ENCODE results near the gene SUPT20HL1. TPM values are rescaled to one million over a fixed set of nuclear protein-coding genes. Genes with fewer than 3 reads are reported as not detected.

SUPT20HL1 gene
- total RNA-seq, 4 donors from 2014 or later, result 0.14 TPM; not detected in 3

GRCh38 chrX:24341795-24342194, 18.6 kb upstream of the SUPT20HL1 start:
- WGBS, 2 donors (ENCODE audit: low coverage in 1 of 2), result 40 to 57% methylated on average over 1 of the region's 1 CpG
- intact Hi-C loops (cut with DNase I; ENCODE audit: low total_unique reads), result no loop called here

GRCh38 chrX:24343719-24344118, 16.7 kb upstream of the SUPT20HL1 start:
- H3K4me3 ChIP-seq, result no peak overlapping the region
- no peaks in the 10 kb centered on the region for H3K27me3 ChIP-seq
- DNase-seq, result no peak
- TF ChIP-seq, protein P1, sequence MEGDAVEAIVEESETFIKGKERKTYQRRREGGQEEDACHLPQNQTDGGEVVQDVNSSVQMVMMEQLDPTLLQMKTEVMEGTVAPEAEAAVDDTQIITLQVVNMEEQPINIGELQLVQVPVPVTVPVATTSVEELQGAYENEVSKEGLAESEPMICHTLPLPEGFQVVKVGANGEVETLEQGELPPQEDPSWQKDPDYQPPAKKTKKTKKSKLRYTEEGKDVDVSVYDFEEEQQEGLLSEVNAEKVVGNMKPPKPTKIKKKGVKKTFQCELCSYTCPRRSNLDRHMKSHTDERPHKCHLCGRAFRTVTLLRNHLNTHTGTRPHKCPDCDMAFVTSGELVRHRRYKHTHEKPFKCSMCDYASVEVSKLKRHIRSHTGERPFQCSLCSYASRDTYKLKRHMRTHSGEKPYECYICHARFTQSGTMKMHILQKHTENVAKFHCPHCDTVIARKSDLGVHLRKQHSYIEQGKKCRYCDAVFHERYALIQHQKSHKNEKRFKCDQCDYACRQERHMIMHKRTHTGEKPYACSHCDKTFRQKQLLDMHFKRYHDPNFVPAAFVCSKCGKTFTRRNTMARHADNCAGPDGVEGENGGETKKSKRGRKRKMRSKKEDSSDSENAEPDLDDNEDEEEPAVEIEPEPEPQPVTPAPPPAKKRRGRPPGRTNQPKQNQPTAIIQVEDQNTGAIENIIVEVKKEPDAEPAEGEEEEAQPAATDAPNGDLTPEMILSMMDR (IDR thresholded peaks at IDR 0.05), result no peak
- no peak for TF ChIP-seq POLR2A (IDR thresholded peaks at IDR 0.05)
- no peak for TF ChIP-seq EP300 (IDR thresholded peaks at IDR 0.05; ENCODE audit: low read depth)
- no peak for TF ChIP-seq POLR2AphosphoS5 (IDR thresholded peaks at IDR 0.05)
- no peaks in the 10 kb centered on the region for H3K9me3 ChIP-seq
- intact Hi-C loops (cut with DNase I; ENCODE audit: low total_unique reads), result no loop called here
- H3K27ac ChIP-seq, result no peak overlapping the region
- no peaks in the 10 kb centered on the region for H3K36me3 ChIP-seq
- no peaks in the 10 kb centered on the region for H3K4me1 ChIP-seq
- in situ Hi-C loops (cut with MboI; ENCODE audit: low pct_ligation_motif_present in 1 of 4, low pct_unique_long_range_greater_than_20kb in 1 of 4, low sequenced_read_pairs in 3 of 4), result no loop called here
- WGBS, 2 donors (ENCODE audit: low coverage in 1 of 2), result 73 to 80% methylated on average over 6 to 9 of the region's 9 CpGs

More at GRCh38 chrX:24341795-24342194, 18.6 kb upstream of the SUPT20HL1 start:
- no peaks in the 10 kb centered on the region for H3K4me1 ChIP-seq
- in situ Hi-C loops (cut with MboI; ENCODE audit: low pct_ligation_motif_present in 1 of 4, low pct_unique_long_range_greater_than_20kb in 1 of 4, low sequenced_read_pairs in 3 of 4), result no loop called here
- DNase-seq, result no peak
- no peaks in the 10 kb centered on the region for H3K27me3 ChIP-seq
- H3K9me3 ChIP-seq, result no peaks in the 10 kb centered on the region
- no peak overlapping the region for H3K27ac ChIP-seq
- no peak overlapping the region for H3K4me3 ChIP-seq
- TF ChIP-seq POLR2AphosphoS5 (IDR thresholded peaks at IDR 0.05), result no peak
- TF ChIP-seq, protein P1 (IDR thresholded peaks at IDR 0.05), result no peak
- no peak for TF ChIP-seq EP300 (IDR thresholded peaks at IDR 0.05; ENCODE audit: low read depth)
- no peak for TF ChIP-seq POLR2A (IDR thresholded peaks at IDR 0.05)
- no peaks in the 10 kb centered on the region for H3K36me3 ChIP-seq

- Histone ChIP-seq H3K27me3 (no peaks in the 10 kb centered on the region), H3K36me3 (no peaks in the 10 kb centered on the region), H3K27ac (no peak overlapping the region), H3K4me3 (no peak overlapping the region), H3K9me3 (no peaks in the 10 kb centered on the region), H3K4me1 (no peaks in the 10 kb centered on the region)
- no peak for TF ChIP-seq POLR2A (IDR thresholded peaks at IDR 0.05)
- TF ChIP-seq POLR2AphosphoS5 (IDR thresholded peaks at IDR 0.05), result no peak
- TF ChIP-seq EP300 (IDR thresholded peaks at IDR 0.05; ENCODE audit: low read depth), result no peak
- TF ChIP-seq, protein P1 (IDR thresholded peaks at IDR 0.05), result no peak
- in situ Hi-C loops (cut with MboI; ENCODE audit: low pct_ligation_motif_present in 1 of 4, low pct_unique_long_range_greater_than_20kb in 1 of 4, low sequenced_read_pairs in 3 of 4) (no loop called here), intact Hi-C loops (cut with DNase I; ENCODE audit: low total_unique reads) (no loop called here)
- WGBS, 2 donors (ENCODE audit: low coverage in 1 of 2), result 42% methylated on average over 1 of the region's 1 CpG; no CpG with 5 or more reads in 1 of the 2 donors
- DNase-seq, result no peak
Measured at GRCh38 chrX:24347881-24348280, 12.6 kb upstream of the SUPT20HL1 start.

DNA sequence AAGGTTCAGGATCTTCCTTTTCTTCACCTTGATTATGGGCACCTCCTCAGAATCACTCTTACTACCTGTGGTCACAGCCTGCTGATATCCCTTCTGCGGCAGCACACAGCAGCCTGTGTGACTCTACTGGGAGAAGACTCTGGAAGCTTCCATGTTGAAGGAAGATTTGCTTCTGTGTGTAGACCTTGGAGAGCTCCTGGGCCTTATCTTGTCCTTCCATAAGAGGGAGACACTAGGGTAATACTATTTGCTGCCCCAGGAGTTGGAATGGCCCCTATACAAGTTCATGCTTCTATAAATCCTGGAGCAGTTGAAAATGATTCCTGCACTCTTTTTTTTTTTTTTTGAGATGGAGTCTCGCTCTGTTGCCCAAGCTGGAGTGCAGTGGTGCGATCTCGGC, 10.2 kb upstream of the SUPT20HL1 start:
- Histone ChIP-seq H3K36me3 (no peaks in the 10 kb centered on the region), H3K27ac (no peak overlapping the region), H3K4me3 (no peak overlapping the region), H3K27me3 (no peaks in the 10 kb centered on the region), H3K9me3 (no peaks in the 10 kb centered on the region), H3K4me1 (no peaks in the 10 kb centered on the region)
- in situ Hi-C loops (cut with MboI; ENCODE audit: low pct_ligation_motif_present in 1 of 4, low pct_unique_long_range_greater_than_20kb in 1 of 4, low sequenced_read_pairs in 3 of 4) (no loop called here), intact Hi-C loops (cut with DNase I; ENCODE audit: low total_unique reads) (no loop called here)
- no peak for DNase-seq
- TF ChIP-seq POLR2AphosphoS5 (IDR thresholded peaks at IDR 0.05), result no peak
- TF ChIP-seq EP300 (IDR thresholded peaks at IDR 0.05; ENCODE audit: low read depth), result no peak
- TF ChIP-seq, protein P1 (IDR thresholded peaks at IDR 0.05), result no peak
- no peak for TF ChIP-seq POLR2A (IDR thresholded peaks at IDR 0.05)
- 96% methylated on average over 4 of the region's 4 CpGs; no CpG with 5 or more reads in 1 of the 2 donors for WGBS, 2 donors (ENCODE audit: low coverage in 1 of 2)
